HG03103 (cell line): ENCODE data around the gene ARF6.
"Not testable (repeated sequence)": the region's sequence is repeated elsewhere in the genome, so short reads cannot be mapped to it uniquely, and the experiment has no call there.

ENCODE experiments used
- ATAC-seq: cut with Tn5 transposase; IDR thresholded peaks from one replicate; pipeline ENCODE4 v1.9.1; 2021; ENCODE audit warnings: low read depth; ENCODE audit not compliant: unreplicated experiment

ARF6 gene

GRCh38 chr14:49936882-49937281 lies 44.0 kb downstream of the ARF6 start:
- ATAC-seq, result not testable (repeated sequence)

DNA sequence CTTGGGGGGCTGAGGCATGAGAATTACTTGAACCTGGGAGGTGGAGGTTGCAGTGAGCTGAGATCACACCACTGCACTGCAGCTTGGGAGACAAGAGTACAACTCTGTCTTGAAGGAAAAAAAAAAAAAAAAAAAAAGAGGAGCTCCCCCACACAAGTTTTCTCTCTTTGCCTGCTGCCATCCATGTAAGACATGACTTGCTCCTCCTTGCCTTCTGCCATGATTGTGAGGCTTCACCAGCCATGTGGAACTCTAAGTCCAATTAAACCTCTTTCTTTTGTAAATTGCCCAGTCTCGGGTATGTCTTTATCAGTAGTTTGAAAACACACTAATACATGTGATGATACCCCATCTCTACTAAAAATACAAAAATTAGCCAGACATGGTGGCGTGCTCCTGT lies 46.3 kb downstream of the ARF6 start:
- not testable (repeated sequence) for ATAC-seq

DNA sequence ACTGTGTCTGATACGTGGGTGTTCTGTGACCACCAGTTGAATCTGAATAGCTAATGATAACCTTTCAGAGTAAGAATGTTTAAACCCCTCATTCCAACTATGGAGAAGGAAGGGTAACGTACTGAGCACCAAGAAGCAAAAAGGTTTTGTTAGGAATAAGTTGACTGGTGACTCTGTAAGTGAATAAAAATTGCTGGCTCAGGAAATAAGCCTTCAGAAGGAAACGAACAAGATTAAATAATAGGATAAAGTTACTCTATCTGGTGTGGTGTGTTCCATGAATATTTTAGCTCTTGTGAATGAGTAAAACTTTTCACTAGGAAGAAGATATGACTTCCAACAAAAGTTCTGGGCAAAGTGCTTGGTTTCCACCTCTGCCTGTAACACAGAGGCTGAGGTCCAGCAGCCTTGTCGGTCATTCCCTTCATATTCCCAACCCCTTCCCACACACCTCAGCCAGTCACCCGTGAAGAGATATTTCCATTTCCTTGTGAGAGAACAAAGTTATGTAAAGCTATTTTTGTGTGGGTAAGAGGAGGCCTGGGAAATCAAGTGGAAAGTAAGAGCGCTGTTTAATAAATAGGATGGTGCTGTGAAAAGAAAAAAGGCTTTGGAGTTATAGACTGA lies 47.1 kb downstream of the ARF6 start:
- ATAC-seq, result no peak

GRCh38 chr14:49940808-49941421 lies 48.0 kb downstream of the ARF6 start:
- no peak for ATAC-seq

DNA sequence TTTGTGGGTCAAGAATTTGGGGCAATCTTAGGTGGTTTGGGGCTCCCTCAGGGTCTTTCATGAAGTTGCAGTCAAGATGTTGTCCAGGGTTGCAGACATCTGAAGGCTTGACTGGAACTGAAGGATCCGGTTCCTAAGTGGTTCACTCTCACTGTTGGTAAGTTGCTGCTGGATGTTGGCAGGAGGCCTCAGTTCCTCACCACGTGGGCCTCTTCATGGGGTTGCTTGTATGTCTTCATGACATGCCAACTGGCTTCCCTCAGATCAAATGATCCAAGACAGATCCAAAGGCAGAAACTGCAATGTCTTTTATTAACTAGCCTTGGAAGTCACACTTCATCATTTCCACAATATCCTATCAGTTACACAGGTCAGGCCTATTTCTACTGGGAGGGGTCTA lies 49.2 kb downstream of the ARF6 start:
- no peak for ATAC-seq

GRCh38 chr14:49944501-49944900 lies 51.6 kb downstream of the ARF6 start:
- ATAC-seq, result no peak

DNA sequence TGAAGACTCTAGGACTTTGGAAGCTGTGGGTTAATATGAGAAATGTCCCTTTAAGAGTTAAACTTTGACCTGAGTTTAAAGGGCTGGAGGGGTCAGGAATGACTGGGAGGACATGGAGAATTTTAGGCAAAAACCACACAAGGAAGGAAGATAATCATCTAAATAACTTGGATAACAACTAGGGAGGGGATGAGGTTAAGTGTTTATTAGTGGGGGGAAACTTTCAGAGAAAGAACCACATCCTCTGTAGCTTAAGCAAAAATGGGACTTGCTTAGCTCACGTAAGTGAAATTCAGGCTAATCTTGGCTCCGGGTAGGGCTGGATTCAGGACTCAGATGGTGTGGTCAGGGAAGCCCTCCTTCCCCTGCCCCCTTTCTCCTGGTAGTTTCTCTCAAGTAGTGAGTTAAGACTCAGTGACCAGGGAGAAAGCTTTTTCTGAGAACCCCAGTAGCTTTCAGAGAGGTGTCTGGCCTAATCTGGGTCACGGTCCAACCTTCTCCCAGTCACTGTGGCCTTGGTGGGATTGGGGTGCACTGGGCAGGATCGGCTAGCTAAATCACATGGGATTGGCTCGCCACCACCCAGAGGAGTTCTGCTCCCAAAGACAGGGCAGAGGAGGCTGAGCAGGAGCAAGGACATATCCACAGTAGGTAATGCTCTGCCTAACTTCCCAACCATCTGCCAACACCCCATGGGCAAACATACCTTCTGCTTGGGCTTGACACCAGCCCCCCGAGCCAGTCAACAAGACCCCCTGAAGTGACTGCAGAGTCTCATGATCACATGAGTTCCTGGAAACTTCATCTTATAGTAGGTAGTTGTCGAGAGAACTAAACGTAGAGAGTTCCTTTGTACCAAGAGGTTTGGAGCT lies 52.8 kb downstream of the ARF6 start:
- no peak for ATAC-seq
